ENCODE measurements around the gene ARHGEF4. TPM values are rescaled to one million over a fixed set of nuclear protein-coding genes. Genes with fewer than 3 reads are reported as not detected.

The ARHGEF4 gene
- total and polyA plus RNA-seq, 2 donors (not counting 3 experiments of a cell fraction or from before 2014, with no cell fraction given): not detected

DNA sequence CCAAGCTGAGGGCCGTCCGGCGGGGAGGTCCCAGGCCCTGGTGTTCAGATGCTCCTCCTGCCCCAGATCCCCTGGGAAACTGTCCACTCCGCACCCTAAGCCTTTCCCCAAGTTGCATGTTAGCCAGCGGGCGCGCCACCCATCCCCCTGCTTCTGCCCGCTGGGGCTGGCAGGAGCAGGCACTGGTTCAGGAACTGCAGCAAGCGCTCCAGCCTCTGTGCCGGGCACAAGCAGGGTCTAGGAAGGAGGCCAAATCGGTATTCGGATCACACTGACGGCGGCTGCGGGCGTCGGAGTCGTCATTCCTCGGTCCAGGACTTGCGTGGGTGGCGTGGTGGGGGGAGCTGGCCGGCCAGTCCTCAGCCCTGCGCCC lies 202.8 kb downstream of the ARHGEF4 start:
- Histone ChIP-seq H3K27me3 (ENCODE audit: control insufficient read depth in 2 of 2, insufficient read depth in 2 of 2, low read length in 2 of 2) (peaks cover 39 to 48% of the 10 kb centered on the region in 2 experiments), H3K27ac (ENCODE audit: insufficient read depth, low read depth, low read length) (no peak overlapping the region), H4K20me1 (replicated peaks; ENCODE audit: control insufficient read depth, extremely low read depth, insufficient read depth, low read length) (no peaks in the 10 kb centered on the region), H3K9me3 (replicated peaks; ENCODE audit: control insufficient read depth, insufficient read depth, low read length) (no peaks in the 10 kb centered on the region), H3K79me2 (ENCODE audit: control insufficient read depth, insufficient read depth, low read length) (no peaks in the 10 kb centered on the region), H2AFZ (ENCODE audit: low read depth, low read length) (no peak overlapping the region), H3K4me2 (ENCODE audit: insufficient read depth, low read length) (no peak overlapping the region), H3K4me3 (replicated peaks in 1 of 3; ENCODE audit: insufficient read depth in 1 of 3, low read depth in 1 of 3, low read length in 3 of 3) (peak overlapping the region in 1 of 3 experiments; percentile 11), H3K4me1 (ENCODE audit: control insufficient read depth, extremely low read depth, insufficient read depth, low read length) (no peaks in the 10 kb centered on the region), H3K9ac (replicated peaks; ENCODE audit: extremely low read depth, insufficient read depth, low read length) (no peak overlapping the region), H3K36me3 (ENCODE audit: control insufficient read depth in 2 of 2, extremely low read depth in 1 of 2, insufficient read depth in 2 of 2, low read length in 2 of 2) (no peaks in the 10 kb centered on the region), H3K9me1 (replicated peaks; ENCODE audit: control insufficient read depth, extremely low read depth, insufficient read depth, low read length) (no peaks in the 10 kb centered on the region)
- FAIRE-seq (no peak), DNase-seq (ENCODE audit: low read depth, low spot score) (no peak)
- ChIA-PET POLR2A (no interaction called here), CTCF (no interaction called here)
- intact Hi-C loops (cut with micrococcal nuclease) (no loop called here), dilution Hi-C loops (cut with MboI; ENCODE audit: extremely low pct_ligation_motif_present, low sequenced_read_pairs) (no loop called here)
- no TSS peak for BruUV-seq (replicated peaks)
- TF ChIP-seq, protein P1, sequence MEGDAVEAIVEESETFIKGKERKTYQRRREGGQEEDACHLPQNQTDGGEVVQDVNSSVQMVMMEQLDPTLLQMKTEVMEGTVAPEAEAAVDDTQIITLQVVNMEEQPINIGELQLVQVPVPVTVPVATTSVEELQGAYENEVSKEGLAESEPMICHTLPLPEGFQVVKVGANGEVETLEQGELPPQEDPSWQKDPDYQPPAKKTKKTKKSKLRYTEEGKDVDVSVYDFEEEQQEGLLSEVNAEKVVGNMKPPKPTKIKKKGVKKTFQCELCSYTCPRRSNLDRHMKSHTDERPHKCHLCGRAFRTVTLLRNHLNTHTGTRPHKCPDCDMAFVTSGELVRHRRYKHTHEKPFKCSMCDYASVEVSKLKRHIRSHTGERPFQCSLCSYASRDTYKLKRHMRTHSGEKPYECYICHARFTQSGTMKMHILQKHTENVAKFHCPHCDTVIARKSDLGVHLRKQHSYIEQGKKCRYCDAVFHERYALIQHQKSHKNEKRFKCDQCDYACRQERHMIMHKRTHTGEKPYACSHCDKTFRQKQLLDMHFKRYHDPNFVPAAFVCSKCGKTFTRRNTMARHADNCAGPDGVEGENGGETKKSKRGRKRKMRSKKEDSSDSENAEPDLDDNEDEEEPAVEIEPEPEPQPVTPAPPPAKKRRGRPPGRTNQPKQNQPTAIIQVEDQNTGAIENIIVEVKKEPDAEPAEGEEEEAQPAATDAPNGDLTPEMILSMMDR (IDR thresholded peaks at IDR 0.05; ENCODE audit: extremely low read depth in 1 of 2, insufficient read depth in 1 of 2, low read depth in 1 of 2, low read length in 2 of 2): no peak
- no peak for TF ChIP-seq FOS (IDR thresholded peaks at IDR 0.05; ENCODE audit: borderline replicate concordance, insufficient read depth, low read length)
- TF ChIP-seq MYC (IDR thresholded peaks at IDR 0.05; ENCODE audit: low read depth, low read length): no peak
- no peak for TF ChIP-seq GATA2 (IDR thresholded peaks at IDR 0.05; ENCODE audit: insufficient read depth, insufficient read length, low read depth, low read length)
- TF ChIP-seq POLR2A (IDR thresholded peaks at IDR 0.05; ENCODE audit: low read depth, low read length): no peak
- no peak for TF ChIP-seq JUN (IDR thresholded peaks at IDR 0.05; ENCODE audit: borderline replicate concordance, insufficient read depth, insufficient read length, low read depth)
- no peak for TF ChIP-seq POLR2AphosphoS5 (IDR thresholded peaks at IDR 0.05; ENCODE audit: insufficient read depth, low read depth, low read length)
- TF ChIP-seq, protein P2, sequence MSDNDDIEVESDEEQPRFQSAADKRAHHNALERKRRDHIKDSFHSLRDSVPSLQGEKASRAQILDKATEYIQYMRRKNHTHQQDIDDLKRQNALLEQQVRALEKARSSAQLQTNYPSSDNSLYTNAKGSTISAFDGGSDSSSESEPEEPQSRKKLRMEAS (IDR thresholded peaks at IDR 0.05; ENCODE audit: insufficient read depth, insufficient read length): no peak
- no peak for TF ChIP-seq EZH2 (IDR thresholded peaks at IDR 0.05; ENCODE audit: borderline replicate concordance, low read depth, low read length, severe bottlenecking)

All from endothelial cell of umbilical vein (primary cell).